GM23338 (cell line): ENCODE measurements around the gene OR6B3.

Source experiments
- EZH2 ChIP-seq: fragments of 200-600 bp; sonication (generic); IDR thresholded peaks from one replicate; pipeline ENCODE4 v1.8.0; 2017; ENCODE audit warnings: antibody characterized with exemption, mild to moderate bottlenecking, low read depth; ENCODE audit not compliant: unreplicated experiment
- JUNB ChIP-seq: IDR thresholded peaks from one replicate; pipeline ENCODE4 v1.6.1; 2016; ENCODE audit warnings: antibody characterized with exemption; ENCODE audit not compliant: unreplicated experiment
- POLR2AphosphoS5 ChIP-seq: IDR thresholded peaks from 2 replicates; pipeline ENCODE4 v1.6.1; 2016; ENCODE audit warnings: antibody characterized with exemption, low read depth
- ZNF114 ChIP-seq: fragments of 250-450 bp; sonication (Bioruptor Pico); IDR thresholded peaks from 2 replicates; pipeline ENCODE4 v1.5.0; 2020; ENCODE audit warnings: mild to moderate bottlenecking, moderate library complexity
- TF ChIP-seq, protein P1 (sequence below), 2 experiments: fragments of 200-600 bp in 1 of 2; sonication (generic) in 1 of 2; conservative IDR thresholded peaks; 2 replicates each; pipeline versions ENCODE4 v1.5.1 to v1.6.1; 2016 to 2017; ENCODE audit warnings: antibody characterized with exemption in 2 of 2, low read depth in 2 of 2, mild to moderate bottlenecking in 2 of 2, moderate library complexity in 1 of 2
- TF ChIP-seq, protein P2 (sequence below): IDR thresholded peaks from 2 replicates; pipeline ENCODE4 v1.6.1; 2016; ENCODE audit warnings: antibody characterized with exemption

DNA sequence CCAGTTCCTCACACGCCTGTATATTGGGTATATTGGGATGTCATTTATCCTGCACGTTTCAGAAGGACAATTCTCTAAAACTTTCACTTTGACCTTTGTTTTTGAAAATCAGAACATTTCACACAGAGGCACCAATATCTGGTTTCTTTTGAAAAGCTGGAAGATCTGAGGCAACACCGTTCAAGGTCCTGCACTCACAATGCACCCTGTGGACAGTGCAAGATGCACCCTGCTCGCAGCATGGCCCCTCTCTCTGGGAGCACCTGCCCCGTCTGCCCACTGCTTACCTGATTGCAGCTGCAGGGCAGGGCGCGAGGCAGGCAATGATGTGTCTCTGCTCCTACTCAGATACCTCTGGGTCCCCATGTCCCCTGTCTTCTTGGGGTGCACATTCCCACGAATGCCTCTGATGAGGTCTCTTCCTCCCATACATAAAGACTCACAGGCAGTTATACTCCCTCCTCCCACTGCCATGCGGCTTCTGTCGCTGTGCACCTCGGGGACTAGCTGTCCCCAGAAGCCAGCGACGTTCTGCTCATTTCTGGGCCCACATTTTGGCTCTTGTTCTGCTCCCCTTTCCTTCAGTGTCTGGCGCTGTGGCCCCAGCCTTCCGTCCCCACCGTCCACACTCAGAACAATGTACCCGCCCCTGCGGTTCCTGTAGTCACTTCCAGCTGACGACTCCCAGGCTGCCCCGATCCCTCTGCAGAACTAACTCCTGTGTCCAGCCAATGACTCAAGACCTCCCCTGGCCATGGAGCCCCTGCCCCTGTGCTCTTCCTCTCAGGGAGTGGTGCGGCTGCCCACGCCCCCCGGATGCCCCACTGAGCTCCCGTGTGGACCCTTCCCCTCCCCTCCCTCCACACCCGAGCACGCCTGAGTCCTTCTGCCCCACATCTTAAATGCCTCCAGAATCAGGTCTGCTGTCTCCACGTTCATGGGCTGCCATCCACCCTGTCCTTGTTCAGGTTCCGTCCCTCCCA is at the start of gene OR6B3:
- TF ChIP-seq, protein P1, sequence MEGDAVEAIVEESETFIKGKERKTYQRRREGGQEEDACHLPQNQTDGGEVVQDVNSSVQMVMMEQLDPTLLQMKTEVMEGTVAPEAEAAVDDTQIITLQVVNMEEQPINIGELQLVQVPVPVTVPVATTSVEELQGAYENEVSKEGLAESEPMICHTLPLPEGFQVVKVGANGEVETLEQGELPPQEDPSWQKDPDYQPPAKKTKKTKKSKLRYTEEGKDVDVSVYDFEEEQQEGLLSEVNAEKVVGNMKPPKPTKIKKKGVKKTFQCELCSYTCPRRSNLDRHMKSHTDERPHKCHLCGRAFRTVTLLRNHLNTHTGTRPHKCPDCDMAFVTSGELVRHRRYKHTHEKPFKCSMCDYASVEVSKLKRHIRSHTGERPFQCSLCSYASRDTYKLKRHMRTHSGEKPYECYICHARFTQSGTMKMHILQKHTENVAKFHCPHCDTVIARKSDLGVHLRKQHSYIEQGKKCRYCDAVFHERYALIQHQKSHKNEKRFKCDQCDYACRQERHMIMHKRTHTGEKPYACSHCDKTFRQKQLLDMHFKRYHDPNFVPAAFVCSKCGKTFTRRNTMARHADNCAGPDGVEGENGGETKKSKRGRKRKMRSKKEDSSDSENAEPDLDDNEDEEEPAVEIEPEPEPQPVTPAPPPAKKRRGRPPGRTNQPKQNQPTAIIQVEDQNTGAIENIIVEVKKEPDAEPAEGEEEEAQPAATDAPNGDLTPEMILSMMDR (conservative IDR thresholded peaks at IDR 0.05; ENCODE audit: low read depth in 2 of 2), result no peak
- no peak for TF ChIP-seq POLR2AphosphoS5
- no peak for TF ChIP-seq EZH2
- no peak for TF ChIP-seq ZNF114 (CRISPR knock-in tag)
- TF ChIP-seq, protein P2, sequence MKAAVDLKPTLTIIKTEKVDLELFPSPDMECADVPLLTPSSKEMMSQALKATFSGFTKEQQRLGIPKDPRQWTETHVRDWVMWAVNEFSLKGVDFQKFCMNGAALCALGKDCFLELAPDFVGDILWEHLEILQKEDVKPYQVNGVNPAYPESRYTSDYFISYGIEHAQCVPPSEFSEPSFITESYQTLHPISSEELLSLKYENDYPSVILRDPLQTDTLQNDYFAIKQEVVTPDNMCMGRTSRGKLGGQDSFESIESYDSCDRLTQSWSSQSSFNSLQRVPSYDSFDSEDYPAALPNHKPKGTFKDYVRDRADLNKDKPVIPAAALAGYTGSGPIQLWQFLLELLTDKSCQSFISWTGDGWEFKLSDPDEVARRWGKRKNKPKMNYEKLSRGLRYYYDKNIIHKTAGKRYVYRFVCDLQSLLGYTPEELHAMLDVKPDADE, result no peak
- TF ChIP-seq JUNB, result no peak
